GM20000 (cell line): ENCODE data around the gene TRAK2.

ENCODE experiments used
- DNase-seq: peaks from one replicate; pipeline ENCODE4 v3.0.0; 2012; ENCODE audit warnings: low spot score
- TF ChIP-seq, protein P1 (sequence below): IDR thresholded peaks from 2 replicates; pipeline ENCODE4 v1.5.1; 2012; ENCODE audit warnings: mild to moderate bottlenecking, control low read depth; ENCODE audit errors: extremely low read depth, missing control alignments

Gene TRAK2

DNA sequence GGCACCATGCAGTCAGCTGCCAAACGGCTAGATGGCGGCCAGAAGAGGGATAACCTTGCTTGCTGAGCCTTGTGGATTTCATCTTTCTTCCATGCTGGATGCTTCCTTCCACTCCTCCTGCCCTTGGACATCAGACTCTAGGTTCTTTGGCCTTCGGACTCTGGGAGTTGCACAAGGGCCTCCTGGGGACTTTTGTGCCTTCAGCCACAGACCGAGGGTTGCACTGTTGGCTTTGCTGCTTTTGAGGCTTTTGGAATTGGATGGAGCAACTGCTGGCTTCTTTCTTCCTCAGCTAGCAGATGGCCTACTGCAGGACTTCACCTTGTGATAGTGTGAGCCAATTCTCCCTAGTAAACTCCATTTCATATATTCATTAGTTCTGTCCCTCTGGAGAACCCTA is 31.3 kb upstream of the TRAK2 start:
- no peak for DNase-seq
- TF ChIP-seq, protein P1, sequence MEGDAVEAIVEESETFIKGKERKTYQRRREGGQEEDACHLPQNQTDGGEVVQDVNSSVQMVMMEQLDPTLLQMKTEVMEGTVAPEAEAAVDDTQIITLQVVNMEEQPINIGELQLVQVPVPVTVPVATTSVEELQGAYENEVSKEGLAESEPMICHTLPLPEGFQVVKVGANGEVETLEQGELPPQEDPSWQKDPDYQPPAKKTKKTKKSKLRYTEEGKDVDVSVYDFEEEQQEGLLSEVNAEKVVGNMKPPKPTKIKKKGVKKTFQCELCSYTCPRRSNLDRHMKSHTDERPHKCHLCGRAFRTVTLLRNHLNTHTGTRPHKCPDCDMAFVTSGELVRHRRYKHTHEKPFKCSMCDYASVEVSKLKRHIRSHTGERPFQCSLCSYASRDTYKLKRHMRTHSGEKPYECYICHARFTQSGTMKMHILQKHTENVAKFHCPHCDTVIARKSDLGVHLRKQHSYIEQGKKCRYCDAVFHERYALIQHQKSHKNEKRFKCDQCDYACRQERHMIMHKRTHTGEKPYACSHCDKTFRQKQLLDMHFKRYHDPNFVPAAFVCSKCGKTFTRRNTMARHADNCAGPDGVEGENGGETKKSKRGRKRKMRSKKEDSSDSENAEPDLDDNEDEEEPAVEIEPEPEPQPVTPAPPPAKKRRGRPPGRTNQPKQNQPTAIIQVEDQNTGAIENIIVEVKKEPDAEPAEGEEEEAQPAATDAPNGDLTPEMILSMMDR: no peak

DNA sequence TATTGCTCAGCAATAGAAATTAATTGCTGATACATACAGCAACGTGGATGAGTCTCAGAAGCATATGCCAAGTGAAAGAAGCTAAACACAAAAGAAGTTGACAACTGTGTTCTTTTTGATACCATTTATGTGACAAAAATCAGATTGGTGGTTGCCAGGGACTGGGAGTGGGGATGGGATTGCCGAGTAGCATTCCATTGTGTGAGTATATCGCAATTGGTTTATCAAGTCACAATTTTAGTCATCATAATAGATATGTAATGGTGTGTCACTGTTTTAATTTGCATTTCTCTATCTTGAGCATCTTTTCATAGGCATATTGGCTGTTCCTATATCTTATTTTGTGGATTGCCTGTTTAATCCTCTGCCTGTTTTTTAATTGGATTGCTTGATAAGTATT is 21.2 kb upstream of the TRAK2 start:
- DNase-seq: no peak
- TF ChIP-seq, protein P1: no peak

DNA sequence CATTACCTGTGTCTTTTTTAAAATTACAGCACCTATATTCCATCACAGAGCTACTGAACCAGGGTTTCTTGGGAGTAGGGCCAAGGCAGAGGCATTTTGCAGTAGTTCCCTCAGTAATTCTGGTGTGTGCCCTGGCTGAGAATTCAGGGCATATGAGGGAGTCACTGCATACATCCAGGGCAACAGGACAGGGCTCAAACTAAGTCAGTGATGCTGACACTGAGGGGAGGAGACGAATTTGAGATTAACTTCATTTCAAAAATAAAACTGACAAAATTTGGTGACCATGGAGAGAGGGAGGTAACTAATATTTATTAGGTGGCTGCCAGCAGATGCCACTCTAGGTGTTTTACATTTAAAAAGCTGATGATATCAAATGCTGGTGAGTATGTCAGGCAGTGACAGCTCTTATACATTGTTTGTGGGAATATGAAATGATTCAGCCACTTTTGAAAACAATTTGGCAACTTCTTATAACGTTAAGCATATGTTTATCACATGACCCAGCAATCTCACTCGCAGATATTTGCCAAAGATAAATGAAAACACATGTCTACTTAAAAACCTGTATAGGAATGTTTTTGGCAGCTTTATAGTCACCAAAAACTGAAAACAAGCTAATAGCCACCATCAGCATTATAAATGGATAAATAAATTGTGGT is 20.6 kb upstream of the TRAK2 start:
- no peak for DNase-seq
- TF ChIP-seq, protein P1: no peak

DNA sequence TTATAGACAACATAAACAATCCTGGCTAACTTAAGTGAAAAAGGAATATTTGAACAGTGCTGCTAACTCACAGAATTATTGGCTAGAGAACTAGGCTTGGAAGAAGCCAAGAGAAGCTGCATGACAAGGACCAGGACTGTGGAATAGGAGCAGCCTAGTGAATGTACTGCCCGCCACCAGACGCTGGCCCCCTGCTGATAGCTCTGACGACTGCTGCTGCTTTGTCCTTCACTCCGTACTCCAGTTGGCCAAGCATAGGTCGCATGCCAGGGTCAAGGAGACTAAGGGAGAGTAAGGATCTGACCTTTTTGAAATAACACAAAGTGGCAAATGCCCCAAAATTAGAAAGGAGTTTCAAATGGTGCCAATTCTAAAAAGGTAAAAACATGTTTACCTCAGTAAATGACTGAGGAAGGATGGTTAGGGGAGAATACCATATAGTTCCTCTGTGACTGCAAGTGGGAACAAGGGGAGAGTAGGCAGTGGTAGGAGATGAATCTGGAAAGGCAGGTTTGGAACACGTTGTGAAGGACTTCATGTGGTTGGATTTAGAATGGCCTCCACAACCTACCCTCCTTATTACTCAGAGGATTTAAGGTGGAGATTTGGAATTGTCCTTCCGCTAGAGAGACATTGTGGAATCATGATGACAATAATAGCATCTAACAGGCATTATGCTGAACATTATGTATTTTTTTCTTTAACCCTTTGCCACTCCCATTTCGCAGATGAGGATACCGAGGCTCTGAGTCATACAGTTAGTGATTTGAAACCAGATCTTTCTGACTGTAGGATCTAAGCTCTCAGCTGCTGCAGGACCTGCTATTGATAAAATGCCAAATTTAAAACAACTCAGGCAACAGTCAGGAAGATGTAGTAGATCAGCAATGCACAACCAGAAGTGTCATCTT is 19.8 kb upstream of the TRAK2 start:
- DNase-seq: no peak
- TF ChIP-seq, protein P1: no peak

DNA sequence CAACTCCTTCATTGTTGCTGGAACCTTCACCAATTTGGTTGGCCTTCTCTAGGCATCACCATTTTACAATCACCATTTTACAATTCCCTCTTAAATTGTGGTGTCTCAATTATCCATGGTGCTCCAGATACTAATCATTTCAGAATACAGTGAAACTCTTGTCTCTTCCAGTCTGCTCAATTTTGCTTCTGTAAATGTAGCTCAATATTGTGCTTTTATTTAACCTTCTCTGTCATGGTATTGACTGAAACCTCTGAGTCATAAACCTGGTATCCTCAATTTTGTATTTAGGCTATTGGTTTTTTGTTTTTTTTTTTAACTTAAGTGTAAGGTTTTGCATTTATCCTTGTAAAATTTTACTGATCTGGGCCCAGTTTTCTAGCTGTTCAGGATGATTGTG is 16.4 kb upstream of the TRAK2 start:
- no peak for DNase-seq
- TF ChIP-seq, protein P1: no peak

DNA sequence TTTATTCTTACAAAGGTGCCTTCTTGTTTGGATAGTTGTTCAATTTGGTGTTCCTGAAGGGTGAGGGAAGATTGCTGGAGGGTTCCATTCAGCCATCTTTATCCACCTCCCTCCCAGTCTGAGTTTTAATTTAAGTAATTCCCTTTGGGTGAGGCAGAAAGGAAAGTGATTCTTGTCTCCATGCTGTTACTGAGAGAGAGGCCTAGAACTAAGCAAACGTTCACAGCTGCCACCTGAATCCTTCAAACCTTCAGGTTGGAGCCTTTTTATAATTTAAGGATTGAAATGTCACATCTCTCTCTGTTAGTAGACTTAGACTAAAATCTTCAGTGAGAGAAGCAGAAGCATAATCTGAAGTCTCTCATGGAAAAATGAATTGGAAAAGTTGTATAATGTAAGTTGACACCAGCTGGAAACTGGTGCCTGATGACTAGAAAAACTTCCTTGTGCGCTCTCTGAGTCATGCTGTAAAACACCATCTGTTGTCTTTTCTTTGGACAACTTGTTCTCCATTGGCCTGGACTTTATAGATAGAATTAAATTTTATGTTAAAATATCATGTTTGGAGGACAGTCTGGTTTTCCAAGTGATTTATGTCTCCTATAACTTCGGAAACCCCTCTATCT is 14.9 kb upstream of the TRAK2 start:
- DNase-seq: no peak
- TF ChIP-seq, protein P1: no peak

DNA sequence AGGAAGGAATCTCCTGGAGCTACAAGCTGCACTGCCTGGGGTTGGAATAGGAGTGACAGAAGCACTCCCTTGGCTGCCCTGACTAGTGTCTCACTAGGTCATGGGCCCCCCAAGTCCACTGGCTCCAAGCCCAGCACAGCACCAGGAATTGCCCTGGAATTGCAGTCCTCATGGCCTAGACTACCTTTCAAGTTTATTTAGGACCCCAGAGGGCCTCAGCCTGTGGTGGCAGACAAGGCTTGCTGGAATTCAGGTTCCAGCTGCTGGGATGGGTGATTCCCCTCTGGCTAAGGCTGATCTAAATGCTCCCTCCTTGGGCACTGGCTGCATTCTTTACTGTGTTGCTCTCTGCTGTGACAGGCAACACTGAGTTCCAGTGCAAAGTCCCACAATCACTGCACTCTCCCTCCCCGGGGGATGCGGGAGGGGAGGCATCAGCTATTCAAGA is 14.3 kb upstream of the TRAK2 start:
- DNase-seq: no peak
- TF ChIP-seq, protein P1: no peak
